T-helper 2 cell (primary cell): ENCODE results near the gene CRYBG1.
A peak's percentile ranks its signal among the peaks of the same experiment; 100 is the strongest.

ENCODE experiments used
- DNase-seq, 5 experiments: peaks; one replicate each; pipeline versions ENCODE4 v3.0.0 to v3.0.0-alpha.2; 2012 to 2022

The CRYBG1 gene

DNA sequence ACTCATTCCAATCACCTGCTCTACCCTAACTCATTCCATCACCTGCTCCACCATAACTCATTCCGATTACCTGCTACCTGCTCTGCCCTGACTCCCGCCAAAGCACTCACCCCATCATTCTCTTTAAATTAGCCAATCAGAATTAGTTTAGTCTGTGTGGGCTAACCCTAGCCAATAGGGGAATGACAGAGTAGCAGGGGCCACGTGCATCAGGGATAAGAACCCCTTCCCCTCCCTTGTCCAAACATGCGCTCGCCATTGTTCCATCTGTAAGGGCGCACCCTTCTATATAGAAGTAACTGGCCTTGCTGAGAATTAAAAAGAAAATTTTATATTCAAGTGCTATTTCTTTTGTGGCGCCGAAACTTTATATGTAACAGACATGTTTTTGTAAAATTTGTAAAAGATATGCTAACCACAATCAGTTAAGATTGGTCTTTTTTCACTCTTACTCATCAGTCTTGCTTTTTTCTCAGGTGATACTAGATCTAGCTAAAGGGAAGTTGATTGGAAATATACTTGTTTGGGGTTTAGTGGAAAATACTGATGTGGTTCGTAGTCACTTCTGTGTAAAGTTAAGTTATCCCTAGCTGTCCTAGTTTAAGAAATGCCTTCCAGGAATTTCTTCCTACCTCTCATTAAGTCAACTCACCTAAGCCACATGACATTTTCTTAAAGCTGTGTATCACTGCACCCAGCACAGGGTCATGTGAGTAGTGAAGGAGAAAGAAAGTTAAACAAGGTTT, 252.3 kb downstream of the CRYBG1 start:
- DNase-seq, result peak in 1 of 5 experiments; percentile 87

GRCh38 chr6:106613590-106613989, 253.1 kb downstream of the CRYBG1 start:
- peak in 1 of 5 experiments; percentile 32 for DNase-seq

GRCh38 chr6:106614166-106614565, 253.6 kb downstream of the CRYBG1 start:
- DNase-seq, result peak in 1 of 5 experiments; percentile 89

GRCh38 chr6:106614592-106615257, 254.2 kb downstream of the CRYBG1 start:
- DNase-seq, result no peak

DNA sequence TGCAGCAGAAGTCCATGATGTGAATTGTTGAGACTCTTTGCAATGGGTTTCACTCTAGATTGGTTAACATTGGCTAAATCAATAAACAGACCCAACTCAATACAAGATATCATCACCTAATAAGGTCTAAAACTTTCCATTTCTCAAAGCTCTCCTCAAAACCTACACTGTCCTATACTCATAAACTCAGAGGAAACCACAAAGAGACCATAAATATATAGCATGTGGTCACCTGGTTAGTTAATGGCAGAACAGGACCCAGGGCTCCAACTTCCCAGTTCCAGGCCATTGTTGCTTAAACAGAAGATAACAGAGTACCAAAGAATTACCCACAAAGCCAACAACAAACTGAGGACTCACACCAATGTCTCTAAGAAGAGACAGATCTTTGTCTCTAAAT, 256.8 kb downstream of the CRYBG1 start:
- DNase-seq, result no peak

DNA sequence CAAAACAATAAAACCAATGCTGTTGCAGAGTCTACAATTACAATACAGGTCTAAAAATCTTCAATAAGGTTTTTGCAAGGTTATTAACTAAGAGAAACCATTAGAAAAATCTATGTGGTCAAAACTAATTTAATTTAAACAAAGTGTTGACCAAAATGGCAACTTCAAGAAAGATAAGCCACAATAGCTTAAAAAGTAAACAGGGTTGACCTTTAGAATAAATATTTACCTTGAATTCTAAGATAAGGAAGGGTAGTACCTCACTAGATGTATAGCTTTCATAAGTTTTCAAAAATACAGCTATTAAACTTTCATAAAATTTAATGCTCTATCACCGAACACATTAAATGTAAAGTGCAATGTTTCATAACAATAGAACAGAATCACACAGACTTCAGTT, 257.3 kb downstream of the CRYBG1 start:
- DNase-seq, result no peak

GRCh38 chr6:106618324-106618723, 257.8 kb downstream of the CRYBG1 start:
- no peak for DNase-seq

DNA sequence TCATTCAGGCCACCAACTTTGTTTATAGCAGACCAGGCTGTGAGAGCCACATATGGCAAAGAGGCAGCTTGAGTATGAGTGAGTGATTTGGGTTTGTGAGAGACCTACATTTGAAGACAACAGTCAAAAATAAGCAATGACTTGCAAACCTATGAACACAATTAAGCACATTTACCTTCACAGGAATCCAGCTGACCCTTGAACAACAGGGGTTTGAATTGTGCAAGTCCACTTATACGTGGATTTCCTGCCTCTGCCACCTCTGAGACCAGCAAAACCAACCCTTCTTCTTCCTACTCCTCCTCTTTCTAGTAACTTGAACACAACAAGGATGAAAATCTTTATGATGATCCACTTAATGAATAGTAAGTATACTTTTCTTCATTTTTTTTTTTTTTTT, 258.7 kb downstream of the CRYBG1 start:
- DNase-seq, result no peak

- no peak for DNase-seq
Observed at GRCh38 chr6:106620931-106621672, 260.6 kb downstream of the CRYBG1 start.
